Fibroblast of skin of back (primary cell): ENCODE data around the gene FOLR1.

Source experiments
- DNase-seq: peaks from one replicate; pipeline ENCODE4 v3.0.0-alpha.2; 2013

The FOLR1 gene

GRCh38 chr11:72223615-72224563, 31.9 kb downstream of the FOLR1 start:
- DNase-seq: peak; percentile 74

- peak; percentile 35 for DNase-seq
These were observed 32.8 kb downstream of the FOLR1 start, which contains the start of gene INPPL1 for GRCh38 chr11:72224564-72225410. TSS of gene INPPL1 (plus strand) at chr11:72224767. CDS start at chr11:72224985, 218 bp downstream.

- DNase-seq: no peak
These were observed 33.5 kb downstream of the FOLR1 start for GRCh38 chr11:72225411-72225951.

- no peak for DNase-seq
These were observed 34.8 kb downstream of the FOLR1 start for GRCh38 chr11:72226701-72227100.

GRCh38 chr11:72227316-72228228, 35.6 kb downstream of the FOLR1 start:
- peak; percentile 25 for DNase-seq

GRCh38 chr11:72228229-72228843, 36.4 kb downstream of the FOLR1 start:
- DNase-seq: no peak

GRCh38 chr11:72228844-72229231, 36.9 kb downstream of the FOLR1 start:
- DNase-seq: no peak

GRCh38 chr11:72229336-72229924, 37.5 kb downstream of the FOLR1 start:
- DNase-seq: no peak

GRCh38 chr11:72229925-72230763, 38.2 kb downstream of the FOLR1 start:
- DNase-seq: no peak

- no peak for DNase-seq
These were observed 38.9 kb downstream of the FOLR1 start for GRCh38 chr11:72230764-72231365.

GRCh38 chr11:72231396-72232259, 39.7 kb downstream of the FOLR1 start:
- DNase-seq: no peak

GRCh38 chr11:72232260-72233055, 40.5 kb downstream of the FOLR1 start:
- no peak for DNase-seq

- no peak for DNase-seq
These were observed 41.3 kb downstream of the FOLR1 start for GRCh38 chr11:72233056-72233772.

- DNase-seq: no peak
These were observed 42.0 kb downstream of the FOLR1 start for GRCh38 chr11:72233773-72234513.

- no peak for DNase-seq
These were observed 42.5 kb downstream of the FOLR1 start for GRCh38 chr11:72234514-72234830.

GRCh38 chr11:72234920-72235319, 43.0 kb downstream of the FOLR1 start:
- no peak for DNase-seq
